HG02759 (cell line): ENCODE measurements around the gene C19orf53.
"Not testable (repeated sequence)": the region's sequence is repeated elsewhere in the genome, so short reads cannot be mapped to it uniquely, and the experiment has no call there.

Source experiments
- ATAC-seq: cut with Tn5 transposase; IDR thresholded peaks from one replicate; pipeline ENCODE4 v1.9.1; 2021; ENCODE audit warnings: mild to moderate bottlenecking, moderate library complexity; ENCODE audit not compliant: unreplicated experiment

The C19orf53 gene

GRCh38 chr19:13774217-13775191 is at the start of gene C19orf53:
Gene C19orf53 (plus strand): TSS chr19:13774456. CDS start chr19:13774478, 22 bp downstream.
- peak; percentile 94 for ATAC-seq

- no peak for ATAC-seq
Observed at GRCh38 chr19:13726323-13726722, 47.9 kb upstream of the C19orf53 start.

GRCh38 chr19:13727798-13728197 is 46.5 kb upstream of the C19orf53 start:
- ATAC-seq, result no peak

GRCh38 chr19:13729859-13730258 is 44.4 kb upstream of the C19orf53 start:
- no peak for ATAC-seq

- peak; percentile 98 for ATAC-seq
Observed at GRCh38 chr19:13731147-13731964, 42.9 kb upstream of the C19orf53 start.

- no peak for ATAC-seq
Observed at GRCh38 chr19:13732337-13732736, 41.9 kb upstream of the C19orf53 start.

- no peak for ATAC-seq
Observed at GRCh38 chr19:13734751-13735150, 39.5 kb upstream of the C19orf53 start.

GRCh38 chr19:13738073-13738472 is 36.2 kb upstream of the C19orf53 start:
- no peak for ATAC-seq

- no peak for ATAC-seq
Observed at GRCh38 chr19:13741893-13742292, 32.4 kb upstream of the C19orf53 start.

- ATAC-seq, result no peak
Observed at GRCh38 chr19:13742756-13743155, 31.5 kb upstream of the C19orf53 start.

GRCh38 chr19:13744174-13744573 is 30.1 kb upstream of the C19orf53 start:
- ATAC-seq, result no peak

GRCh38 chr19:13747098-13747453 is 27.2 kb upstream of the C19orf53 start:
- ATAC-seq, result no peak

GRCh38 chr19:13748169-13748828 is 26.0 kb upstream of the C19orf53 start:
- no peak for ATAC-seq

- no peak for ATAC-seq
Observed at GRCh38 chr19:13751436-13751835, 22.8 kb upstream of the C19orf53 start.

GRCh38 chr19:13753622-13754021 is 20.6 kb upstream of the C19orf53 start:
- not testable (repeated sequence) for ATAC-seq

- no peak for ATAC-seq
Observed at GRCh38 chr19:13756210-13756609, 18.0 kb upstream of the C19orf53 start.

- ATAC-seq, result no peak
Observed at GRCh38 chr19:13757805-13758772, 16.2 kb upstream of the C19orf53 start.

GRCh38 chr19:13758795-13759194 is 15.5 kb upstream of the C19orf53 start:
- no peak for ATAC-seq

GRCh38 chr19:13761423-13761822 is 12.8 kb upstream of the C19orf53 start:
- ATAC-seq, result no peak

- no peak for ATAC-seq
Observed at GRCh38 chr19:13762635-13763235, 11.5 kb upstream of the C19orf53 start.
